ENCODE data around the gene PCED1B. TPM values are rescaled to one million over a fixed set of nuclear protein-coding genes. Genes with fewer than 3 reads are reported as not detected.

PCED1B gene
- total RNA-seq, 1 experiment from 2014 or later, result 6.6 TPM

DNA sequence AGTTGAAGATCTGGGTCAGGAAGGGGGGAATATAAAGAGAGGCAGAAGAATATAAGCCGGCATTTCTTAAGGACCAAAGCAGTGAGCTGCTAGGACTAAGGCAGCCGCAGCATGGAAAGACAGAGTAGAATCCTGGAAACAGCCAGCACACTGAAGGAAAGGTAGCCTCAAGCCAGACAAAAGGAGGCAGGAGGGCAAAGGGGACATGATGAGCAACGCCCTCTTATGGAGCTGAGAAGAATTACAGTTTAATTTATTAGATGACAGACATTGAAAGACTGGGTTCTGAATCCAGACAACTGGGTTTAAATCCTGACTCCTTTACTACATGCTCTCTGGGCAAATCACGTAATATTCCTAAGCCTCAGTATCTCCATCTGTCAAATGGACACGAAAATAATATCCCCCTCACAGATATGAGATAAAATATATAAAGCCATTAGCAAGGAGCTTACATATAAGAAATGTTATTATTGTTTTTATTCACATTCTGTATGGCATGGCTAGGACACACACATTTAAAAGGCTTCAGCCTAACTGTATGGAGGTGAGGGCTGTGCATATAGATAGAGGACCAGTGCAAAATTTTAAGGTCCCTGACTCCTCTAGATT, 8.1 kb upstream of the PCED1B start:
- Mint-ChIP-seq H3K9me3 (no peaks in the 10 kb centered on the region), H3K27ac (no peak overlapping the region), H3K4me1 (peaks cover 41% of the 10 kb centered on the region), H3K27me3 (ENCODE audit: low read depth) (no peaks in the 10 kb centered on the region), H3K4me3 (no peak overlapping the region), H3K36me3 (no peaks in the 10 kb centered on the region)
- CTCF ChIA-PET, result interaction anchor here (0.6 to 6.5 kb wide), 24 partner anchors 8 to 566 kb away, joined by 3 to 64 read pairs (median 4); partner anchors contain the start of genes AMIGO2 and PCED1B
- ATAC-seq, result peak; percentile 74
- peak; percentile 22 for DNase-seq (ENCODE audit: low spot score)
- POLR2A ChIA-PET, result no interaction called here
- TF ChIP-seq GTF2I (CRISPR knock-in tag; conservative IDR thresholded peaks at IDR 0.05), result no peak
- TF ChIP-seq, protein P1, sequence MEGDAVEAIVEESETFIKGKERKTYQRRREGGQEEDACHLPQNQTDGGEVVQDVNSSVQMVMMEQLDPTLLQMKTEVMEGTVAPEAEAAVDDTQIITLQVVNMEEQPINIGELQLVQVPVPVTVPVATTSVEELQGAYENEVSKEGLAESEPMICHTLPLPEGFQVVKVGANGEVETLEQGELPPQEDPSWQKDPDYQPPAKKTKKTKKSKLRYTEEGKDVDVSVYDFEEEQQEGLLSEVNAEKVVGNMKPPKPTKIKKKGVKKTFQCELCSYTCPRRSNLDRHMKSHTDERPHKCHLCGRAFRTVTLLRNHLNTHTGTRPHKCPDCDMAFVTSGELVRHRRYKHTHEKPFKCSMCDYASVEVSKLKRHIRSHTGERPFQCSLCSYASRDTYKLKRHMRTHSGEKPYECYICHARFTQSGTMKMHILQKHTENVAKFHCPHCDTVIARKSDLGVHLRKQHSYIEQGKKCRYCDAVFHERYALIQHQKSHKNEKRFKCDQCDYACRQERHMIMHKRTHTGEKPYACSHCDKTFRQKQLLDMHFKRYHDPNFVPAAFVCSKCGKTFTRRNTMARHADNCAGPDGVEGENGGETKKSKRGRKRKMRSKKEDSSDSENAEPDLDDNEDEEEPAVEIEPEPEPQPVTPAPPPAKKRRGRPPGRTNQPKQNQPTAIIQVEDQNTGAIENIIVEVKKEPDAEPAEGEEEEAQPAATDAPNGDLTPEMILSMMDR (IDR thresholded peaks at IDR 0.05), result peak; percentile 57
- TF ChIP-seq, protein P2, sequence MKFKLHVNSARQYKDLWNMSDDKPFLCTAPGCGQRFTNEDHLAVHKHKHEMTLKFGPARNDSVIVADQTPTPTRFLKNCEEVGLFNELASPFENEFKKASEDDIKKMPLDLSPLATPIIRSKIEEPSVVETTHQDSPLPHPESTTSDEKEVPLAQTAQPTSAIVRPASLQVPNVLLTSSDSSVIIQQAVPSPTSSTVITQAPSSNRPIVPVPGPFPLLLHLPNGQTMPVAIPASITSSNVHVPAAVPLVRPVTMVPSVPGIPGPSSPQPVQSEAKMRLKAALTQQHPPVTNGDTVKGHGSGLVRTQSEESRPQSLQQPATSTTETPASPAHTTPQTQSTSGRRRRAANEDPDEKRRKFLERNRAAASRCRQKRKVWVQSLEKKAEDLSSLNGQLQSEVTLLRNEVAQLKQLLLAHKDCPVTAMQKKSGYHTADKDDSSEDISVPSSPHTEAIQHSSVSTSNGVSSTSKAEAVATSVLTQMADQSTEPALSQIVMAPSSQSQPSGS (CRISPR knock-in tag; IDR thresholded peaks at IDR 0.05; ENCODE audit: borderline replicate concordance, low read depth), result no peak

DNA sequence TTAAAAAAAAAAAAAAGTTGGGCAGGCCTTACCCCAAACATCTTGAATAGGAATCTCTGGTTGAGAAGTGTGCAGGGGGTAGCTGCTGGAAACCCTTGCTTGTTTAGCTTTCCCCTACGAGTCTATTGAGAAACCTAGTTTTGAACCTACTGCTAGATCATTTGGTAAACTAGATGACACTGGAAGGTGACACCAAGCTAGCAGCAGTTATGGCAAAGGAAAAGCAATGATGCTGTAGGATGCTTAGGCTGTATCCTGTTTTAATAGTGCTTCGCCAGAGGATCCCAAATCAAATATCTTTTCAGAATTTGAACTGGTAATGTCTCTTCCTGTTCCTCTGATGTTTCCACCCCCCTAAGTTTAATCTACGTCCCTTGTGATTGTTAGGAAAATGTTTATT, 5.5 kb upstream of the PCED1B start:
- H3K4me1 Mint-ChIP-seq, result peaks cover 46% of the 10 kb centered on the region
- no peak overlapping the region for H3K27ac Mint-ChIP-seq
- no peaks in the 10 kb centered on the region for H3K36me3 Mint-ChIP-seq
- TF ChIP-seq, protein P3, sequence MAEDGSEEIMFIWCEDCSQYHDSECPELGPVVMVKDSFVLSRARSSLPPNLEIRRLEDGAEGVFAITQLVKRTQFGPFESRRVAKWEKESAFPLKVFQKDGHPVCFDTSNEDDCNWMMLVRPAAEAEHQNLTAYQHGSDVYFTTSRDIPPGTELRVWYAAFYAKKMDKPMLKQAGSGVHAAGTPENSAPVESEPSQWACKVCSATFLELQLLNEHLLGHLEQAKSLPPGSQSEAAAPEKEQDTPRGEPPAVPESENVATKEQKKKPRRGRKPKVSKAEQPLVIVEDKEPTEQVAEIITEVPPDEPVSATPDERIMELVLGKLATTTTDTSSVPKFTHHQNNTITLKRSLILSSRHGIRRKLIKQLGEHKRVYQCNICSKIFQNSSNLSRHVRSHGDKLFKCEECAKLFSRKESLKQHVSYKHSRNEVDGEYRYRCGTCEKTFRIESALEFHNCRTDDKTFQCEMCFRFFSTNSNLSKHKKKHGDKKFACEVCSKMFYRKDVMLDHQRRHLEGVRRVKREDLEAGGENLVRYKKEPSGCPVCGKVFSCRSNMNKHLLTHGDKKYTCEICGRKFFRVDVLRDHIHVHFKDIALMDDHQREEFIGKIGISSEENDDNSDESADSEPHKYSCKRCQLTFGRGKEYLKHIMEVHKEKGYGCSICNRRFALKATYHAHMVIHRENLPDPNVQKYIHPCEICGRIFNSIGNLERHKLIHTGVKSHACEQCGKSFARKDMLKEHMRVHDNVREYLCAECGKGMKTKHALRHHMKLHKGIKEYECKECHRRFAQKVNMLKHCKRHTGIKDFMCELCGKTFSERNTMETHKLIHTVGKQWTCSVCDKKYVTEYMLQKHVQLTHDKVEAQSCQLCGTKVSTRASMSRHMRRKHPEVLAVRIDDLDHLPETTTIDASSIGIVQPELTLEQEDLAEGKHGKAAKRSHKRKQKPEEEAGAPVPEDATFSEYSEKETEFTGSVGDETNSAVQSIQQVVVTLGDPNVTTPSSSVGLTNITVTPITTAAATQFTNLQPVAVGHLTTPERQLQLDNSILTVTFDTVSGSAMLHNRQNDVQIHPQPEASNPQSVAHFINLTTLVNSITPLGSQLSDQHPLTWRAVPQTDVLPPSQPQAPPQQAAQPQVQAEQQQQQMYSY (CRISPR knock-in tag; IDR thresholded peaks at IDR 0.05), result no peak
- TF ChIP-seq KAT7 (CRISPR knock-in tag; IDR thresholded peaks at IDR 0.05; ENCODE audit: borderline replicate concordance) (no peak), TCF7 (CRISPR knock-in tag; IDR thresholded peaks at IDR 0.05; ENCODE audit: low read depth) (no peak), ZNF317 (CRISPR knock-in tag; IDR thresholded peaks at IDR 0.05; ENCODE audit: borderline replicate concordance, low read depth) (no peak), NR1H2 (CRISPR knock-in tag; IDR thresholded peaks at IDR 0.05) (no peak)
- TF ChIP-seq, protein P4, sequence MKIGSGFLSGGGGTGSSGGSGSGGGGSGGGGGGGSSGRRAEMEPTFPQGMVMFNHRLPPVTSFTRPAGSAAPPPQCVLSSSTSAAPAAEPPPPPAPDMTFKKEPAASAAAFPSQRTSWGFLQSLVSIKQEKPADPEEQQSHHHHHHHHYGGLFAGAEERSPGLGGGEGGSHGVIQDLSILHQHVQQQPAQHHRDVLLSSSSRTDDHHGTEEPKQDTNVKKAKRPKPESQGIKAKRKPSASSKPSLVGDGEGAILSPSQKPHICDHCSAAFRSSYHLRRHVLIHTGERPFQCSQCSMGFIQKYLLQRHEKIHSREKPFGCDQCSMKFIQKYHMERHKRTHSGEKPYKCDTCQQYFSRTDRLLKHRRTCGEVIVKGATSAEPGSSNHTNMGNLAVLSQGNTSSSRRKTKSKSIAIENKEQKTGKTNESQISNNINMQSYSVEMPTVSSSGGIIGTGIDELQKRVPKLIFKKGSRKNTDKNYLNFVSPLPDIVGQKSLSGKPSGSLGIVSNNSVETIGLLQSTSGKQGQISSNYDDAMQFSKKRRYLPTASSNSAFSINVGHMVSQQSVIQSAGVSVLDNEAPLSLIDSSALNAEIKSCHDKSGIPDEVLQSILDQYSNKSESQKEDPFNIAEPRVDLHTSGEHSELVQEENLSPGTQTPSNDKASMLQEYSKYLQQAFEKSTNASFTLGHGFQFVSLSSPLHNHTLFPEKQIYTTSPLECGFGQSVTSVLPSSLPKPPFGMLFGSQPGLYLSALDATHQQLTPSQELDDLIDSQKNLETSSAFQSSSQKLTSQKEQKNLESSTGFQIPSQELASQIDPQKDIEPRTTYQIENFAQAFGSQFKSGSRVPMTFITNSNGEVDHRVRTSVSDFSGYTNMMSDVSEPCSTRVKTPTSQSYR (CRISPR knock-in tag; IDR thresholded peaks at IDR 0.05), result no peak
- POLR2A ChIA-PET, result no interaction called here
- no peak for DNase-seq (ENCODE audit: low spot score)
- no peak overlapping the region for H3K4me3 Mint-ChIP-seq
- H3K27me3 Mint-ChIP-seq (ENCODE audit: low read depth), result peaks cover 11% of the 10 kb centered on the region
- H3K9me3 Mint-ChIP-seq, result no peaks in the 10 kb centered on the region
- CTCF ChIA-PET, result interaction anchor here (1.2 to 6.5 kb wide), 3 partner anchors 41 to 324 kb away, joined by 4 to 64 read pairs (median 5); no protein-coding TSS in a partner anchor
- ATAC-seq, result no peak

DNA sequence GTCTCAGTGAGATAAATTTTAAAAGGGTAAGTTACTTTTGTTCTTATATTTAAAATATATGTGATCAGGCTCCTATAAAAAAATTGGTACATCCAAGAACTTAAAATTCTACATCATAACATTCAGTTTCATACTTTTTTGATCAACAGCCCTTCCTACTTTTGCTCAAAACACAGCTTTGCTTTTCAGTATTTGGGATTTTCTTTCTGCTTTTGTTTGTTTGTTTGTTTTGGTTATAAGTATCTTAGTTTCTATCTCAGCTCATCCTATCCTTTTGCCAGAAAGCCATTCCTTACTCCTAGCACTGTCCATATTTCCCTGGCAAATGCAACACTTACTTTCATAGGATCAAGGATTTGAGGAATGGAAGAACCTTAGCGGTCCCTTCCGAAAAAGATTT, 4.7 kb upstream of the PCED1B start:
- ATAC-seq, result no peak
- H3K27ac Mint-ChIP-seq, result no peak overlapping the region
- H3K27me3 Mint-ChIP-seq (ENCODE audit: low read depth), result peaks cover 15% of the 10 kb centered on the region
- no peaks in the 10 kb centered on the region for H3K9me3 Mint-ChIP-seq
- H3K4me3 Mint-ChIP-seq, result no peak overlapping the region
- ChIA-PET CTCF (interaction anchor here (1.2 to 1.9 kb wide), 2 partner anchors 42 to 323 kb away, joined by 4 to 5 read pairs; no protein-coding TSS in a partner anchor), POLR2A (no interaction called here)
- peaks cover 47% of the 10 kb centered on the region for H3K4me1 Mint-ChIP-seq
- no peaks in the 10 kb centered on the region for H3K36me3 Mint-ChIP-seq
- DNase-seq (ENCODE audit: low spot score), result no peak
- TF ChIP-seq ZNF423 (CRISPR knock-in tag; IDR thresholded peaks at IDR 0.05) (no peak), ZNF396 (CRISPR knock-in tag; IDR thresholded peaks at IDR 0.05; ENCODE audit: borderline replicate concordance) (no peak), JAZF1 (CRISPR knock-in tag; IDR thresholded peaks at IDR 0.05) (no peak), MXD4 (CRISPR knock-in tag; IDR thresholded peaks at IDR 0.05; ENCODE audit: borderline replicate concordance) (no peak), NR1H2 (CRISPR knock-in tag; IDR thresholded peaks at IDR 0.05) (no peak), NFYB (CRISPR knock-in tag; conservative IDR thresholded peaks at IDR 0.05; ENCODE audit: low read depth) (no peak), TEAD1 (CRISPR knock-in tag; IDR thresholded peaks at IDR 0.05) (no peak), EMX1 (CRISPR knock-in tag; IDR thresholded peaks at IDR 0.05) (no peak)
- TF ChIP-seq, protein P5, sequence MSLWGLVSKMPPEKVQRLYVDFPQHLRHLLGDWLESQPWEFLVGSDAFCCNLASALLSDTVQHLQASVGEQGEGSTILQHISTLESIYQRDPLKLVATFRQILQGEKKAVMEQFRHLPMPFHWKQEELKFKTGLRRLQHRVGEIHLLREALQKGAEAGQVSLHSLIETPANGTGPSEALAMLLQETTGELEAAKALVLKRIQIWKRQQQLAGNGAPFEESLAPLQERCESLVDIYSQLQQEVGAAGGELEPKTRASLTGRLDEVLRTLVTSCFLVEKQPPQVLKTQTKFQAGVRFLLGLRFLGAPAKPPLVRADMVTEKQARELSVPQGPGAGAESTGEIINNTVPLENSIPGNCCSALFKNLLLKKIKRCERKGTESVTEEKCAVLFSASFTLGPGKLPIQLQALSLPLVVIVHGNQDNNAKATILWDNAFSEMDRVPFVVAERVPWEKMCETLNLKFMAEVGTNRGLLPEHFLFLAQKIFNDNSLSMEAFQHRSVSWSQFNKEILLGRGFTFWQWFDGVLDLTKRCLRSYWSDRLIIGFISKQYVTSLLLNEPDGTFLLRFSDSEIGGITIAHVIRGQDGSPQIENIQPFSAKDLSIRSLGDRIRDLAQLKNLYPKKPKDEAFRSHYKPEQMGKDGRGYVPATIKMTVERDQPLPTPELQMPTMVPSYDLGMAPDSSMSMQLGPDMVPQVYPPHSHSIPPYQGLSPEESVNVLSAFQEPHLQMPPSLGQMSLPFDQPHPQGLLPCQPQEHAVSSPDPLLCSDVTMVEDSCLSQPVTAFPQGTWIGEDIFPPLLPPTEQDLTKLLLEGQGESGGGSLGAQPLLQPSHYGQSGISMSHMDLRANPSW (CRISPR knock-in tag; conservative IDR thresholded peaks at IDR 0.05; ENCODE audit: low read depth), result no peak
- TF ChIP-seq, protein P6, sequence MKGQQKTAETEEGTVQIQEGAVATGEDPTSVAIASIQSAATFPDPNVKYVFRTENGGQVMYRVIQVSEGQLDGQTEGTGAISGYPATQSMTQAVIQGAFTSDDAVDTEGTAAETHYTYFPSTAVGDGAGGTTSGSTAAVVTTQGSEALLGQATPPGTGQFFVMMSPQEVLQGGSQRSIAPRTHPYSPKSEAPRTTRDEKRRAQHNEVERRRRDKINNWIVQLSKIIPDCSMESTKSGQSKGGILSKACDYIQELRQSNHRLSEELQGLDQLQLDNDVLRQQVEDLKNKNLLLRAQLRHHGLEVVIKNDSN (CRISPR knock-in tag; IDR thresholded peaks at IDR 0.05), result no peak

All from WTC11 (cell line).